Neural cell (in vitro differentiated cells): ENCODE results near the gene GSTA5. TPM values are rescaled to one million over a fixed set of nuclear protein-coding genes. Genes with fewer than 3 reads are reported as not detected.
"Not testable (repeated sequence)": the region's sequence is repeated elsewhere in the genome, so short reads cannot be mapped to it uniquely, and the experiment has no call there.

Source experiments
- H2AFZ ChIP-seq: fragments of 200-600, 300-800 bp; sonication (generic), shearing (Covaris generic); 2 replicates; pipeline ENCODE4 v1.6.0; 2014; ENCODE audit warnings: low read depth, mild to moderate bottlenecking, antibody characterized with exemption, low read length, moderate library complexity
- H3F3A ChIP-seq: fragments of 200-600 bp; shearing (Covaris generic); 2 replicates; pipeline ENCODE4 v1.6.1; 2016; ENCODE audit warnings: mild to moderate bottlenecking, moderate library complexity, mixed read lengths, antibody characterized with exemption, low read length; ENCODE audit not compliant: insufficient read depth, poor library complexity, severe bottlenecking
- H3K27ac ChIP-seq: fragments of 200-600, 300-800 bp; sonication (generic), shearing (Covaris generic); 2 replicates; pipeline ENCODE4 v1.5.1; 2014; ENCODE audit warnings: mild to moderate bottlenecking, low read length, moderate library complexity
- H3K27me3 ChIP-seq: fragments of 300-800, 200-600 bp; sonication (generic), shearing (Covaris generic); 2 replicates; pipeline ENCODE4 v1.6.0; 2014; ENCODE audit warnings: mild to moderate bottlenecking, low read depth, low read length, moderate library complexity; ENCODE audit not compliant: insufficient read depth
- H3K36me3 ChIP-seq: fragments of 300-800, 200-600 bp; sonication (generic), shearing (Covaris generic); 2 replicates; pipeline ENCODE4 v1.5.1; 2014; ENCODE audit warnings: mild to moderate bottlenecking, antibody characterized with exemption, low read length, moderate library complexity; ENCODE audit not compliant: insufficient read depth
- H3K4me2 ChIP-seq: fragments of 300-800, 200-600 bp; sonication (generic), shearing (Covaris generic); 2 replicates; pipeline ENCODE4 v1.6.0; 2014; ENCODE audit warnings: mild to moderate bottlenecking, low read length
- H3K4me3 ChIP-seq: fragments of 300-800, 200-600 bp; sonication (generic), shearing (Covaris generic); 2 replicates; pipeline ENCODE4 v1.5.1; 2014; ENCODE audit warnings: mild to moderate bottlenecking, low read length, moderate library complexity
- H3K79me2 ChIP-seq: fragments of 200-600 bp; shearing (Covaris generic); replicated peaks from 2 replicates; pipeline ENCODE4 v1.6.0; 2014; ENCODE audit warnings: mild to moderate bottlenecking, low read length, moderate library complexity; ENCODE audit not compliant: insufficient read depth
- H3K9ac ChIP-seq: fragments of 300-800, 200-600 bp; sonication (generic), shearing (Covaris generic); 2 replicates; pipeline ENCODE4 v1.6.1; 2016; ENCODE audit warnings: mild to moderate bottlenecking, low read length, mixed read lengths
- H3K9me2 ChIP-seq: fragments of 200-600 bp; shearing (Covaris generic); 2 replicates; pipeline ENCODE4 v1.6.1; 2016; ENCODE audit warnings: mild to moderate bottlenecking, low read length, mixed read lengths; ENCODE audit not compliant: insufficient read depth
- H3K9me3 ChIP-seq: fragments of 200-600, 300-800 bp; sonication (generic), shearing (Covaris generic); 2 replicates; pipeline ENCODE4 v1.6.1; 2016; ENCODE audit warnings: mild to moderate bottlenecking, mixed run types, low read length, moderate library complexity, mixed read lengths
- H4K20me1 ChIP-seq: fragments of 200-600 bp; shearing (Covaris generic); 2 replicates; pipeline ENCODE4 v1.6.1; 2016; ENCODE audit warnings: mild to moderate bottlenecking, mixed run types; ENCODE audit not compliant: insufficient read depth
- EP300 ChIP-seq: fragments of 450-650 bp; conservative IDR thresholded peaks from 2 replicates; pipeline ENCODE4 v1.6.1; 2014; ENCODE audit warnings: antibody characterized with exemption, mild to moderate bottlenecking, moderate library complexity; ENCODE audit not compliant: poor library complexity, severe bottlenecking
- EZH2 ChIP-seq: fragments of 200-600, 300-800 bp; shearing (Covaris generic), sonication (generic); IDR thresholded peaks from 2 replicates; pipeline ENCODE4 v1.6.1; 2014; ENCODE audit warnings: antibody characterized with exemption, low read length, borderline replicate concordance, mild to moderate bottlenecking; ENCODE audit not compliant: insufficient read depth, poor library complexity, severe bottlenecking
- MXI1 ChIP-seq: fragments of 450-650 bp; conservative IDR thresholded peaks from 2 replicates; pipeline ENCODE4 v1.6.1; 2014; ENCODE audit warnings: antibody characterized with exemption, mild to moderate bottlenecking; ENCODE audit not compliant: poor library complexity, severe bottlenecking
- POLR2AphosphoS5 ChIP-seq: IDR thresholded peaks from 2 replicates; pipeline ENCODE4 v1.6.1; 2012
- RAD21 ChIP-seq: fragments of 450-650 bp; conservative IDR thresholded peaks from 2 replicates; pipeline ENCODE4 v1.6.1; 2014; ENCODE audit warnings: antibody characterized with exemption, mild to moderate bottlenecking, moderate library complexity
- SMC3 ChIP-seq: fragments of 450-650 bp; conservative IDR thresholded peaks from 2 replicates; pipeline ENCODE4 v1.6.1; 2014; ENCODE audit warnings: antibody characterized with exemption, mild to moderate bottlenecking, moderate library complexity; ENCODE audit not compliant: poor library complexity
- TAF1 ChIP-seq: IDR thresholded peaks from 2 replicates; pipeline ENCODE4 v1.6.1; 2012; ENCODE audit warnings: low read depth
- polyA plus RNA-seq: library from polyadenylated mRNA; depleted of rRNA; stranded (reverse); fragments of >200 nt; gene quantifications from 2 replicates; pipeline ENCODE4 v1.2.3, GENCODE V29; 2014
- TF ChIP-seq, protein P1 (sequence below): IDR thresholded peaks from 2 replicates; pipeline ENCODE4 v1.6.1; 2012; ENCODE audit warnings: borderline replicate concordance
- TF ChIP-seq, protein P2 (sequence below): fragments of 450-650 bp; IDR thresholded peaks from 2 replicates; pipeline ENCODE4 v1.5.1; 2014; ENCODE audit warnings: antibody characterized with exemption, mild to moderate bottlenecking, moderate library complexity; ENCODE audit not compliant: poor library complexity, severe bottlenecking

The GSTA5 gene
- polyA plus RNA-seq, 1 donor from 2014 or later = not detected

DNA sequence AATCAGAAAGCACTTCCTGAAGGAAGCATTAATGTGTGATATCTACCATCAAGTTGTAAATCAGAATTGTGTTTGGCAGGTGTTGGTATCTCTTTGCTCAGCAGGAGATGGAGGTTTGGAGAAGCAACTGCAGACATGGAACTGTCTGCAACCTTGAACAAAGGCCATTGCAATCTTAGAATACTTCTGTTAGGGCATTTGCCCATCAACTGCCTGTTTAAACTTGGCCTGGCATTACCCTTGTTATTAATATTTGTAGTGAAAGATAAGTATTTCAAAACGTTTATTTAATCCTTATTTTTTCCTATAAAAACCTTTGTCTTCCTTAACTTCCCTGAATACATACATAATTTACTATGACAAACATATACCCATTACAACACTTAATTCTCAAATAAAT, 14.1 kb downstream of the GSTA5 start:
- H3K9ac ChIP-seq = no peak overlapping the region
- H3K79me2 ChIP-seq = no peaks in the 10 kb centered on the region
- no peaks in the 10 kb centered on the region for H3K9me3 ChIP-seq
- H3K4me2 ChIP-seq = no peak overlapping the region
- no peaks in the 10 kb centered on the region for H4K20me1 ChIP-seq
- H3K27ac ChIP-seq = no peak overlapping the region
- no peaks in the 10 kb centered on the region for H3K36me3 ChIP-seq
- no peak overlapping the region for H3K4me3 ChIP-seq
- H3K27me3 ChIP-seq = no peaks in the 10 kb centered on the region
- no peaks in the 10 kb centered on the region for H3F3A ChIP-seq
- no peak overlapping the region for H2AFZ ChIP-seq
- no peaks in the 10 kb centered on the region for H3K9me2 ChIP-seq
- TF ChIP-seq, protein P1, sequence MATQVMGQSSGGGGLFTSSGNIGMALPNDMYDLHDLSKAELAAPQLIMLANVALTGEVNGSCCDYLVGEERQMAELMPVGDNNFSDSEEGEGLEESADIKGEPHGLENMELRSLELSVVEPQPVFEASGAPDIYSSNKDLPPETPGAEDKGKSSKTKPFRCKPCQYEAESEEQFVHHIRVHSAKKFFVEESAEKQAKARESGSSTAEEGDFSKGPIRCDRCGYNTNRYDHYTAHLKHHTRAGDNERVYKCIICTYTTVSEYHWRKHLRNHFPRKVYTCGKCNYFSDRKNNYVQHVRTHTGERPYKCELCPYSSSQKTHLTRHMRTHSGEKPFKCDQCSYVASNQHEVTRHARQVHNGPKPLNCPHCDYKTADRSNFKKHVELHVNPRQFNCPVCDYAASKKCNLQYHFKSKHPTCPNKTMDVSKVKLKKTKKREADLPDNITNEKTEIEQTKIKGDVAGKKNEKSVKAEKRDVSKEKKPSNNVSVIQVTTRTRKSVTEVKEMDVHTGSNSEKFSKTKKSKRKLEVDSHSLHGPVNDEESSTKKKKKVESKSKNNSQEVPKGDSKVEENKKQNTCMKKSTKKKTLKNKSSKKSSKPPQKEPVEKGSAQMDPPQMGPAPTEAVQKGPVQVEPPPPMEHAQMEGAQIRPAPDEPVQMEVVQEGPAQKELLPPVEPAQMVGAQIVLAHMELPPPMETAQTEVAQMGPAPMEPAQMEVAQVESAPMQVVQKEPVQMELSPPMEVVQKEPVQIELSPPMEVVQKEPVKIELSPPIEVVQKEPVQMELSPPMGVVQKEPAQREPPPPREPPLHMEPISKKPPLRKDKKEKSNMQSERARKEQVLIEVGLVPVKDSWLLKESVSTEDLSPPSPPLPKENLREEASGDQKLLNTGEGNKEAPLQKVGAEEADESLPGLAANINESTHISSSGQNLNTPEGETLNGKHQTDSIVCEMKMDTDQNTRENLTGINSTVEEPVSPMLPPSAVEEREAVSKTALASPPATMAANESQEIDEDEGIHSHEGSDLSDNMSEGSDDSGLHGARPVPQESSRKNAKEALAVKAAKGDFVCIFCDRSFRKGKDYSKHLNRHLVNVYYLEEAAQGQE = no peak
- TF ChIP-seq EZH2 = no peak
- no peak for TF ChIP-seq TAF1
- TF ChIP-seq MXI1 = no peak
- TF ChIP-seq POLR2AphosphoS5 = no peak
- TF ChIP-seq, protein P2, sequence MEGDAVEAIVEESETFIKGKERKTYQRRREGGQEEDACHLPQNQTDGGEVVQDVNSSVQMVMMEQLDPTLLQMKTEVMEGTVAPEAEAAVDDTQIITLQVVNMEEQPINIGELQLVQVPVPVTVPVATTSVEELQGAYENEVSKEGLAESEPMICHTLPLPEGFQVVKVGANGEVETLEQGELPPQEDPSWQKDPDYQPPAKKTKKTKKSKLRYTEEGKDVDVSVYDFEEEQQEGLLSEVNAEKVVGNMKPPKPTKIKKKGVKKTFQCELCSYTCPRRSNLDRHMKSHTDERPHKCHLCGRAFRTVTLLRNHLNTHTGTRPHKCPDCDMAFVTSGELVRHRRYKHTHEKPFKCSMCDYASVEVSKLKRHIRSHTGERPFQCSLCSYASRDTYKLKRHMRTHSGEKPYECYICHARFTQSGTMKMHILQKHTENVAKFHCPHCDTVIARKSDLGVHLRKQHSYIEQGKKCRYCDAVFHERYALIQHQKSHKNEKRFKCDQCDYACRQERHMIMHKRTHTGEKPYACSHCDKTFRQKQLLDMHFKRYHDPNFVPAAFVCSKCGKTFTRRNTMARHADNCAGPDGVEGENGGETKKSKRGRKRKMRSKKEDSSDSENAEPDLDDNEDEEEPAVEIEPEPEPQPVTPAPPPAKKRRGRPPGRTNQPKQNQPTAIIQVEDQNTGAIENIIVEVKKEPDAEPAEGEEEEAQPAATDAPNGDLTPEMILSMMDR = no peak
- TF ChIP-seq EP300 = no peak
- TF ChIP-seq SMC3 = no peak
- TF ChIP-seq RAD21 = no peak

DNA sequence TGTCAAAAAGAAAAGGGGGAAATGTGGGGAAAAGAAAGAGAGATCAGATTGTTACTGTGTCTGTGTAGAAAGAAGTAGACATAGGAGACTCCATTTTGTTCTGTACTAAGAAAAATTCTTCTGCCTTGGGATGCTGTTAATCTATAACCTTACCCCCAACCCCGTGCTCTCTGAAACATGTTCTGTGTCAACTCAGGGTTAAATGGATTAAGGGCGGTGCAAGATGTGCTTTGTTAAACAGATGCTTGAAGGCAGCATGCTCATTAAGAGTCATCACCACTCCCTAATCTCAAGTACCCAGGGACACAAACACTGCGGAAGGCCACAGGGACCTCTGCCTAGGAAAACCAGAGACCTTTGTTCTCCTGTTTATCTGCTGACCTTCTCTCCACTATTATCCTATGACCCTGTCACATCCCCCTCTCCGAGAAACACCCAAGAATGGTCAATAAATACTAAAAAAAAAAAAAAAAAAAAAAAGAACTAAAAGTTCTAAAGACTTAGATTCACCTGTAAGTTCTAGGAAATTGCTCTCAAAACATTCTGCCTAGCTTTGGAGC, 14.6 kb downstream of the GSTA5 start:
- H3K79me2 ChIP-seq, H3K9me3 ChIP-seq, H3K9me2 ChIP-seq, H3K4me2 ChIP-seq, H4K20me1 ChIP-seq, H3F3A ChIP-seq, H3K27ac ChIP-seq, H3K36me3 ChIP-seq, H2AFZ ChIP-seq, H3K4me3 ChIP-seq, H3K9ac ChIP-seq, H3K27me3 ChIP-seq: not testable (repeated sequence)

DNA sequence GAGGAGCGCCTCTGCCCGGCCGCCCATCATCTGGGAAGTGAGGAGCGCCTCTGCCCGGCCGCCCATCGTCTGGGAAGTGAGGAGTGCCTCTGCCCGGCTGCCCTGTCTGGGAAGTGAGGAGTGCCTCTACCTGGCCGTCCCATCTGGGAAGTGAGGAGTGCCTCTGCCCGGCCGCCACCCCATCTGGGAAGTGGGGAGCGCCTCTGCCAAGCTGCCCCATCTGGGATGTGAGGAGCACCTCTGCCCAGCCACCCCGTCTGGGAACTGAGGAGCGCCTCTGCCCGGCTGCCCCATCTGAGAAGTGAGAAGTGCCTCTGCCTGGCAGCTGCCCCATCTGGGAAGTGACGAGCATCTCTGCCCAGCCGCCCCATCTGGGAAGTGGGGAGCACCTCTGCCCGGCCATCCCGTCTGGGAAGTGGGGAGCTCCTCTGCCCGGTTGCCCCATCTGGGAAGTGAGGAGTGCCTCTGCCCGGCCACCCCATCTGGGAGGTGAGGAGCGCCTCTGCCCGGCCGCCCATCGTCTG, 15.3 kb downstream of the GSTA5 start:
- not testable (repeated sequence) for H3K27ac ChIP-seq, H3K9me3 ChIP-seq, H3K36me3 ChIP-seq, H3K27me3 ChIP-seq, H3K4me3 ChIP-seq, H3K9me2 ChIP-seq, H3K79me2 ChIP-seq, H3F3A ChIP-seq, H2AFZ ChIP-seq, H4K20me1 ChIP-seq, H3K9ac ChIP-seq, H3K4me2 ChIP-seq
